HG03520 (cell line): ENCODE data around the gene FH.
A peak's percentile ranks its signal among the peaks of the same experiment; 100 is the strongest.

Experiments
- ATAC-seq: cut with Tn5 transposase; IDR thresholded peaks from one replicate; pipeline ENCODE4 v1.9.1; 2021; ENCODE audit warnings: mild to moderate bottlenecking, moderate library complexity; ENCODE audit not compliant: unreplicated experiment

FH gene

DNA sequence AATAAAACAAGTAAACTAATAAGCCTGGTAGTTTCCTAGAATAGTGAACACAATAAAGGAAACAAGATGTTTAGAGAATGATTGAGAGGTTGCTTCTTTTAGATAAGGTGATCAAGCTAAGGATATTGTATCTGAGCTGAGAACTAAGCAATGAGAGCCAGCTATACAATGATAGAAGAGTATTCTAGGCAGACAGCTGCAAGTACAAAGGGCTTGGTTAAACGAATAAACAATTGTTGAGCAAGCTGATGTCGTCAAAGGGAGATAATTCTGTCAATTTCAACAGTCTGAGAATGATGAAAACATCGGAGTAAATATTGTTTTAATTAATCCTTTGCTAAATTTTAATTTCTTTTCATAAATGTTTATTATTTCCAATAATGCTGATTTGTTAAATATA, 5.5 kb upstream of the FH start:
- no peak for ATAC-seq

GRCh38 chr1:241521718-241522117, 2.2 kb upstream of the FH start:
- no peak for ATAC-seq

GRCh38 chr1:241520080-241520465, 518 bp upstream of the FH start:
- no peak for ATAC-seq

- ATAC-seq: peak; percentile 23
Measured at GRCh38 chr1:241518476-241519307, 863 bp downstream of the FH start.

DNA sequence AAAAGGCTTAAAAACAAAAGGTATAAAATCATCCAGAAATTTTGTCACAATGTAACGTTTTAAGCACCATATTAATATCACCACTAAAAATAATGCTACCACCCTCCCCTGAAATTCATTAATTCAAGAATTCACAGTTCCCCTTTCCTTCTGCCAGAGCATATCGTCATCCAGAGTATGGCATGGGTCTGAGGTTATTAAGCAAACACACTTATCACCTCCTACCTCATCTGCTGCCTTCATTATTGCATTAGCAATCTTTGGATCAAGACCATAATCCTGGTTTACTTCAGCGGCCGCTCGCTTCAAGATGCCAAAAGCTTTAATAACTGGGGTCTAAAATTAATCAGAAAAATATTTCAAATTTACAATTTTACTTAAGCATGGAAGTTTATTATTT, 6.2 kb downstream of the FH start:
- no peak for ATAC-seq

- no peak for ATAC-seq
Measured at GRCh38 chr1:241507189-241507863, 12.2 kb downstream of the FH start.

GRCh38 chr1:241503444-241503843, 16.1 kb downstream of the FH start:
- ATAC-seq: no peak

DNA sequence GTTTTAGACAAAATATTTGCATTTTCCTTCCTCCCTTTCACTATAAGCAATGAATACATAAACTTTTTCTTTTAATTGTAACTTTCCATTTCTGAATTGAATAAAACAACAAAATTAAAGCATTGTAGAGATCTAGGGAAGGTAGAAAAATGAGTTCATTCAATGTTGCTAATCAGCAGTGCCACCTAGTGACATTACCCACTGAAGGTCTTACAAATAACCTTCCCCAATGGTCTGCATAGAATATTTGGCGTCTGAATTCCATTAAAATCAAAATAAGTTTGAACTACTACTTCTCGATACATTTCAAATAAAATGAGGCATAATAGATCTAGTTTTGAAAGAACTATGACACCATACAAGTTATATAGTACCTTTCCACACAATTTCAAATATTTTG, 19.6 kb downstream of the FH start:
- ATAC-seq: no peak

DNA sequence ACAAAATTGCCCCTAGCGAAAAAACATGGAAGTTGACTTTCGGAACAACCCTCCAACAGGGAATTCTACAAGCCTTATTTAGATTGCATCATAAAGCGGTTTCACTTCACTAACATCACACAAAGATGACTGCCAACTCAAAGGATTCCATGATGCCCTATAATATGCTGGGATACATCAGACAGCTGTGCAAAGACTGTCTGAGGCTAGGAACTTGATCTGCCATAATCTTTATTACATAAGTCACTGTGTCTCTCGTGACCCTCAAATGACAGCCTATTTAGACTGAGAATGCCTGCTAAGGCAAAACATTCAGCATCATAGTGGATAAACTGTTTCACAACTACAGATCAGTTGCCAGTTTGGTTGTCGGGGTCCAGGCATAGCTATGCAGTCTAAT, 23.8 kb downstream of the FH start:
- no peak for ATAC-seq

DNA sequence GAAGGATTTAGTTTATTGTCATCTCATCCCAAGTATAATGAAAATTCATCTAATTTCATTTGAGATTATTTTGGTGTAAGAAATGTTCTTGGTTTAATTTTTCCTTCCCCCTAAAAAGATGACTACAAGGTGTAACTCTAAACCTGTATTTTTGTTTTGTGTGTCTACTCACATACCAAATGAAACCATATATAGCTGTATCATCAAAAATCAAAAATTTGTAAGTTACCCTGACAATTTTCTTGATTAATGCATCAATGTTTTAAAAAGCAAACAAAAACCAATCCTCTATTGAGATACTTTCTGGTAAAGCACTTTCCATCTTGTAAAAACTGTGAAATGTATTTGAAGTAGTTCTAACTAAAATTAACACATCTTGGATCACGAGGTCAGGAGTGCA, 30.8 kb downstream of the FH start:
- no peak for ATAC-seq

DNA sequence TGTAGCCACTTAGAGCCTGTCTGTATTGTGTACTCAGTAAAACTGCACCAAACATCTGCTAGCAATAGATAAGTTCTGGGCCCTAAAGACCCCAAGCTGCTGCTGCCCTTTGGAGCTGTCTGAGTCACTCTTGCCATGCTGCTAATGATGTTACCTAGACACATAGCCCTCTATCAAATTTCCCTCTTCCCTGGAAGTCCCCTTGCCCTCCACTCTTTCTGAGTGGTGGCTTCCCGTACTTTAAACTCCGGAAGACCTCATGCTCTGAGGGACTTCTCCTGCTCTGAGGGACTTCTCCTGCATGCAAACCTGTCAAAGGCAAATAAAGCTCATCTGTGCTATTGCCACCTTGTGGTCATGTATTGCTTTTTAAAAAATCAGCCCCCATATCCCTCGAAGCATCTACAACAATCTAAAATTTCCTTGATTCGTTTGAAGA, 34.0 kb downstream of the FH start:
- peak; percentile 54 for ATAC-seq

- peak; percentile 66 for ATAC-seq
Measured at GRCh38 chr1:241485145-241485544, 34.4 kb downstream of the FH start.

- ATAC-seq: no peak
Measured at GRCh38 chr1:241482761-241483250, 36.7 kb downstream of the FH start.

- ATAC-seq: no peak
Measured at GRCh38 chr1:241479294-241479693, 40.3 kb downstream of the FH start.

- no peak for ATAC-seq
Measured at GRCh38 chr1:241475671-241476070, 43.9 kb downstream of the FH start.

GRCh38 chr1:241473026-241473425, 46.5 kb downstream of the FH start:
- ATAC-seq: no peak

- ATAC-seq: no peak
Measured at GRCh38 chr1:241470908-241471590, 48.5 kb downstream of the FH start.

DNA sequence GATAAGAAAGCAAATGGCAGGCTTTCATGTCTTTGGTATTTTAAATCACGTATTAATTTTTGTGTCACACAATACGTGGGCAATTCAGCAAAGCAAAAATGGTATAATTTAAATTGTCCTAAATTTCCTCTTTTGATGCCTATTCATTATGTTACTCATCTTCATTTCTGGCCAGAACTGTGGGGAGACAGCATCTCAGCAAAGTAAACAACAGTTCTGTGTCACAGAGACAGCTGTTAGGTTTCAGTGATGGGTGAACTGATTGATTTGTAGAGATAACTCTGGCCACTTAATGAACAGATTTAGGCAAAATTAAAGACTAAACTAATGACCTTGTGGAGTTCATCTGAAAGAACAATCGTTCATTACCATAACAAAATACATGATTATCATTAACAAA, 49.2 kb downstream of the FH start:
- no peak for ATAC-seq

GRCh38 chr1:241465673-241466072, 53.9 kb downstream of the FH start:
- no peak for ATAC-seq

DNA sequence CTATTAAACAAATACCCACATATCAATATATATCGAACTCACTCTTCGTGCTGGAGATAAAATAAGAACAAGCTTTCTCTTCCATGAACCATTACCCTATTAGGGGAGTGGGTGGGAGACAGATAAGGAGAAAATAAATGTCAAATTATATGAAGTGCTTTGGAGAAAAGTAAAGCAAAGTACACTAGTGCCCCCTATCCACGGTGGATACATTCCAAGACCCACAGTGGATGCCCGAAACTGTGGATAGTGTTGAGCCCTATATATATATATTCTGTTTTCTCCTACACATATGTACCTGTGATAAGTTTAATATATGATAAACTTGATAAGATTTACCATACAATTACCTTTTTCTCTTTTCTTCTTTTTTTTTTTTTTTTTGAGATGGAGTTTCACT, 54.6 kb downstream of the FH start:
- ATAC-seq: no peak

DNA sequence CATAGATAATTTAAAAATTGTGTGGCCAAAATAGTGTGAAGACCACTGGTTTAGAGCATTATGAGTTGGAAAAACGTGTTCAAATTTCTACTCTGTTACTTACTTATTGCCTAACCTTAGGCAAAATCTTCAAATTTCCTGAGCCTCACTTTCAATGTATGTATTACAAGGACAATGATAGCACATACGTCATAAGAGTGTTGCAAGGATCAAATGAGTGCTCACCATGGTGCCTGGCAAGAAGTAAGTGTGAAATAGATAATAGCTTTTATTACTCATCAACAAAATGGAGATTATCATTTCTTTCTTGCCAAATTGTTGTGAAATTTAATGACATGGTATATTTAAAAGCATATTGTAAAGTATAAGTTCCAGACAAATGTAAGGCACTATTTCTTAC, 57.2 kb downstream of the FH start:
- no peak for ATAC-seq
